K562 (cell line): ENCODE data around the gene CMTM1. TPM values are rescaled to one million over a fixed set of nuclear protein-coding genes. Genes with fewer than 3 reads are reported as not detected.

Experiments used
- ARID3B ChIP-seq: fragments of 250-450 bp; sonication (Bioruptor Pico); IDR thresholded peaks from 2 replicates; pipeline ENCODE4 v1.4.0; 2020; ENCODE audit warnings: borderline replicate concordance
- ARNT ChIP-seq, 2 experiments: fragments of 450-650 bp; IDR thresholded peaks; 2 replicates each; pipeline ENCODE4 v1.6.1; 2016; ENCODE audit warnings: mild to moderate bottlenecking in 1 of 2
- CREB1 ChIP-seq, 2 experiments: sonication (generic) in 1 of 2; formaldehyde crosslinking in 1 of 2; IDR thresholded peaks; 2 replicates each; pipeline versions ENCODE4 v1.6.1 to v1.8.0; 2012 to 2022; ENCODE audit warnings: inconsistent platforms in 1 of 2, mild to moderate bottlenecking in 1 of 2, missing genetic modification reagents in 1 of 2, moderate library complexity in 1 of 2
- DPF2 ChIP-seq: fragments of 450-650 bp; IDR thresholded peaks from 2 replicates; pipeline ENCODE4 v1.6.1; 2016
- ETV1 ChIP-seq: fragments of 450-650 bp; conservative IDR thresholded peaks from 2 replicates; pipeline ENCODE4 v1.6.1; 2016; ENCODE audit warnings: missing genetic modification characterization, control low read depth, low read depth, missing compliant biosample characterization
- GTF3C2 ChIP-seq: IDR thresholded peaks from 3 replicates; pipeline ENCODE4 v1.6.1; 2011; ENCODE audit warnings: borderline replicate concordance, mild to moderate bottlenecking, moderate library complexity; ENCODE audit not compliant: insufficient read length; ENCODE audit errors: extremely low read depth
- HDAC1 ChIP-seq, 2 experiments: fragments of 450-650 bp; IDR thresholded peaks; 2 replicates each; pipeline ENCODE4 v1.6.1; 2016 to 2017; ENCODE audit warnings: inconsistent platforms in 1 of 2, mild to moderate bottlenecking in 1 of 2, moderate library complexity in 1 of 2
- ILF3 ChIP-seq: fragments of 450-650 bp; IDR thresholded peaks from 2 replicates; pipeline ENCODE4 v1.6.1; 2018; ENCODE audit warnings: antibody characterized with exemption, mild to moderate bottlenecking, moderate library complexity, borderline replicate concordance
- KLF16 ChIP-seq: IDR thresholded peaks from 2 replicates; pipeline ENCODE4 v1.6.1; 2016; ENCODE audit warnings: antibody characterized with exemption
- POLR2AphosphoS2 ChIP-seq: IDR thresholded peaks from 2 replicates; pipeline ENCODE4 v1.6.1; 2012; ENCODE audit warnings: low read length, improper control_type of control experiment
- PRPF4 ChIP-seq: fragments of 200-400 bp; formaldehyde crosslinking; IDR thresholded peaks from one replicate; pipeline ENCODE4 v1.6.1; 2017; ENCODE audit warnings: low read length, low read depth, mild to moderate bottlenecking; ENCODE audit not compliant: insufficient read depth, poor library complexity, severe bottlenecking
- PYGO2 ChIP-seq: fragments of 450-650 bp; IDR thresholded peaks from 2 replicates; pipeline ENCODE4 v1.6.1; 2016; ENCODE audit warnings: mild to moderate bottlenecking, missing genetic modification characterization, moderate library complexity, missing compliant biosample characterization
- RBBP5 ChIP-seq: fragments of 200-600 bp; sonication (generic); IDR thresholded peaks from 2 replicates; pipeline ENCODE4 v1.6.1; 2012; ENCODE audit warnings: borderline replicate concordance, mild to moderate bottlenecking, low read length, control low read depth, inconsistent platforms; ENCODE audit not compliant: insufficient read depth, poor library complexity, severe bottlenecking
- TEAD2 ChIP-seq: fragments of 450-650 bp; IDR thresholded peaks from 2 replicates; pipeline ENCODE4 v1.6.1; 2016; ENCODE audit warnings: missing genetic modification characterization, control low read depth, missing compliant biosample characterization
- YY1 ChIP-seq, 3 experiments: IDR thresholded peaks; 2 replicates each; pipeline ENCODE4 v1.6.1; 2011; ENCODE audit warnings: low read length in 2 of 3, mild to moderate bottlenecking in 2 of 3, moderate library complexity in 2 of 3, borderline replicate concordance in 1 of 3, control low read depth in 1 of 3, low read depth in 1 of 3; ENCODE audit not compliant: insufficient read depth in 3 of 3, insufficient replicate concordance in 2 of 3, control insufficient read depth in 1 of 3, insufficient read length in 1 of 3; ENCODE audit errors: extremely low read depth in 1 of 3
- ZBTB17 ChIP-seq: fragments of 450-650 bp; formaldehyde crosslinking; IDR thresholded peaks from 2 replicates; pipeline ENCODE4 v1.4.0; 2020; ENCODE audit warnings: mild to moderate bottlenecking
- ZBTB7A ChIP-seq: IDR thresholded peaks from 2 replicates; pipeline ENCODE4 v1.6.1; 2011; ENCODE audit warnings: low read depth, mild to moderate bottlenecking, low read length, moderate library complexity, borderline replicate concordance; ENCODE audit not compliant: control insufficient read depth
- ZBTB8A ChIP-seq: fragments of 450-650 bp; IDR thresholded peaks from 2 replicates; pipeline ENCODE4 v1.6.1; 2018; ENCODE audit warnings: mild to moderate bottlenecking, moderate library complexity; ENCODE audit not compliant: partially characterized antibody
- ZKSCAN8 ChIP-seq: fragments of 200-800 bp; sonication (Bioruptor generic); IDR thresholded peaks from 2 replicates; pipeline ENCODE4 v1.6.1; 2016; ENCODE audit warnings: missing genetic modification characterization, missing compliant biosample characterization
- ZNF583 ChIP-seq: fragments of 250-450 bp; sonication (Bioruptor Pico); IDR thresholded peaks from 2 replicates; pipeline ENCODE4 v1.4.0; 2020
- polyA plus RNA-seq, 8 experiments: library from polyadenylated mRNA; depleted of rRNA in 4 of 8; stranded (reverse) in 5 of 8; unstranded in 3 of 8; fragments of >200 nt; fragmentation: Nextera tagmentation in 2 of 8; fragmentation: Illumina TruSeq in 1 of 8; extraction: Ambion mirVana in 2 of 8; extraction: Trizol in 1 of 8; gene quantifications; 2 replicates each; pipeline versions ENCODE4 v1.2.1 to v1.2.3, GENCODE V29; 2011 to 2014; ENCODE audit warnings: inconsistent platforms in 1 of 8, missing spikeins in 1 of 8
- total RNA-seq, 7 experiments: library from RNA; depleted of rRNA in 6 of 7; stranded (reverse); fragments of >200 nt in 6 of 7; fragmentation: Illumina TruSeq in 2 of 7; extraction: Trizol in 2 of 7; gene quantifications; 2 replicates each; pipeline versions ENCODE4 v1.2.1 to v1.2.3, GENCODE V29; 2011 to 2021; ENCODE audit warnings: low replicate concordance in 1 of 7

The CMTM1 gene
- total and polyA plus RNA-seq, 9 of the 15 experiments (the other 6 are each of a cell fraction or from before 2014, with no cell fraction given): 0.25 to 2.6 (median 1.1) TPM; not detected in 2

- TF ChIP-seq ZNF583 (CRISPR knock-in tag) (peak; percentile 68; the same call in 1 of the 2 replicates), ZBTB17 (CRISPR knock-in tag) (0 out of 2 replicates have a peak, but pooled peaks have one; percentile 22), ILF3 (no peak), YY1 (IDR thresholded peaks at IDR 0.05; ENCODE audit: borderline replicate concordance in 1 of 3, control insufficient read depth in 1 of 3, extremely low read depth in 1 of 3, insufficient read depth in 3 of 3, insufficient read length in 1 of 3, insufficient replicate concordance in 2 of 3, low read depth in 1 of 3, low read length in 2 of 3) (peak in 2 of 3 experiments; percentile 44 to 46), TEAD2 (peak; percentile 72), ARID3B (CRISPR knock-in tag) (no peak), KLF16 (peak; percentile 63; the same call in 1 of the 2 replicates), ARNT (IDR thresholded peaks at IDR 0.05) (no peak), ZKSCAN8 (CRISPR knock-in tag) (no peak), GTF3C2 (no peak), HDAC1 (IDR thresholded peaks at IDR 0.05) (peak in 1 of 2 experiments; percentile 39; a peak in 1 of 4 replicates), POLR2AphosphoS2 (no peak), DPF2 (0 out of 2 replicates have a peak, but pooled peaks have one; percentile 20), ETV1 (tag) (peak; percentile 44), ZBTB8A (no peak), ZBTB7A (peak; percentile 45; the same call in 1 of the 2 replicates), PRPF4 (no peak), PYGO2 (tag) (no peak), CREB1 (IDR thresholded peaks at IDR 0.05) (no peak), CREB1 (CRISPR knock-in tag; IDR thresholded peaks at IDR 0.05) (peak; percentile 45; the same call in 1 of the 2 replicates), RBBP5 (no peak)
Measured at GRCh38 chr16:66608241-66609138, 42.3 kb downstream of the CMTM1 start (continued).
